HL-60 (cell line): ENCODE data around the gene ZNF26.

Experiments used
- CTCF ChIP-seq: IDR thresholded peaks from one replicate; pipeline ENCODE4 v1.5.1; 2011; ENCODE audit warnings: low read length, control low read depth, inconsistent platforms; ENCODE audit not compliant: insufficient read depth
- POLR2AphosphoS5 ChIP-seq: IDR thresholded peaks from 2 replicates; pipeline ENCODE4 v1.6.1; 2012; ENCODE audit warnings: low read depth

- TF ChIP-seq POLR2AphosphoS5 (0 out of 2 replicates have a peak, but pooled peaks have one; percentile 1), CTCF (no peak)
These were observed 77.4 kb downstream of the ZNF26 start for GRCh38 chr12:133063556-133063955.
